GM18498 (cell line): ENCODE results near the gene SCRN3.

Experiments
- ATAC-seq: cut with Tn5 transposase; IDR thresholded peaks from one replicate; pipeline ENCODE4 v1.9.1; 2021; ENCODE audit warnings: mild to moderate bottlenecking, moderate library complexity; ENCODE audit not compliant: unreplicated experiment

Gene SCRN3

DNA sequence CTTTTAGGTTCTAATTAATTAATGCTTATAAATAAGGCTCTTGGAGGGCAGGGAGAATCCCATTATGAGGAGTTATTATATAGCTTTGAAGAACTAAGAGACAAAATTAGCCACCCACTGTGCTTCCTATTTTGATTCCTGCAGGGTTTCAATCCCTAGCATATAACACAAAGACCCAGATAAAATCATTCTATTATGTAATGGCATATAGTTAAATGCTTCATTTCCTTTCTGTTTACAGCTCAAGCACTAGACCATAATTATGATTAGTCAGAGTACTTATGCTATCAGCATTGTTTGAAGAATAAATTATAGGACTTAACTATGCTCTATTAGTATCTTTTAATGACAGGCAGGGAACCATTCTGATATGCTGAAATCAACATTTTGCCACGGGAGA is 82.2 kb downstream of the SCRN3 start:
- no peak for ATAC-seq
